Testis (tissue), 3 donors: ENCODE measurements around the gene CLN5. TPM values are rescaled to one million over a fixed set of nuclear protein-coding genes. Genes with fewer than 3 reads are reported as not detected.

ENCODE experiments used
- DNase-seq: peaks from one replicate; pipeline ENCODE4 v3.0.0-alpha.2; 2019
- H3K27ac ChIP-seq, 2 donors: fragments of 200-600 bp; sonication (generic); one replicate each; pipeline ENCODE4 v1.5.1; 2019
- H3K27me3 ChIP-seq: fragments of 200-600 bp; sonication (generic); one replicate; pipeline ENCODE4 v1.5.1; 2019
- H3K36me3 ChIP-seq: fragments of 200-600 bp; sonication (generic); one replicate; pipeline ENCODE4 v1.5.1; 2017; ENCODE audit warnings: low read depth; ENCODE audit errors: missing control alignments
- H3K4me1 ChIP-seq: fragments of 200-600 bp; sonication (generic); one replicate; pipeline ENCODE4 v1.5.1; 2019
- H3K4me3 ChIP-seq, 2 donors: fragments of 200-600 bp; sonication (generic); one replicate each; pipeline ENCODE4 v1.5.1; 2017 to 2019
- H3K9me3 ChIP-seq: fragments of 200-600 bp; sonication (generic); one replicate; pipeline ENCODE4 v1.5.1; 2017
- POLR2A ChIP-seq: fragments of 450-650 bp; IDR thresholded peaks from one replicate; pipeline ENCODE4 v1.6.1; 2017; ENCODE audit warnings: antibody characterized with exemption, mild to moderate bottlenecking, moderate library complexity
- WGBS, 2 donors: methylation state at CpG; one replicate each; pipeline ENCODE4 v1.1.5; 2018; 5-methylcytosine and 5-hydroxymethylcytosine counted together
- intact Hi-C: fragments of 100-400 bp; cut with DNase I; formaldehyde crosslinking; loops from one replicate; pipeline ENCODE4 v1.15.1; 2023; ENCODE audit warnings: low total_unique reads
- polyA plus RNA-seq: library from polyadenylated mRNA; stranded (reverse); fragments of 350-450 nt; fragmentation: Illumina TruSeq; extraction: RNeasy Lipid Tissue Mini Kit (QIAGEN cat#74804); gene quantifications from one replicate; pipeline ENCODE4 v1.2.3, GENCODE V29; 2014; ENCODE audit warnings: low read depth, low replicate concordance; ENCODE audit not compliant: insufficient read depth
- total RNA-seq, 2 donors: library from RNA; depleted of rRNA; stranded (reverse); fragments of >200 nt; gene quantifications; one replicate each; pipeline ENCODE4 v1.2.3, GENCODE V29; 2016
- TF ChIP-seq, protein P1 (sequence below), 3 experiments: fragments of 450-650 bp in 2 of 3; fragments of 200-600 bp in 1 of 3; sonication (generic) in 1 of 3; IDR thresholded peaks; one replicate each; pipeline ENCODE4 v1.5.1; 2016 to 2019; ENCODE audit warnings: antibody characterized with exemption in 3 of 3, mild to moderate bottlenecking in 2 of 3, moderate library complexity in 1 of 3

The CLN5 gene
- total and polyA plus RNA-seq, 3 donors from 2014 or later: 28.1 to 39.2 (median 30.5) TPM

DNA sequence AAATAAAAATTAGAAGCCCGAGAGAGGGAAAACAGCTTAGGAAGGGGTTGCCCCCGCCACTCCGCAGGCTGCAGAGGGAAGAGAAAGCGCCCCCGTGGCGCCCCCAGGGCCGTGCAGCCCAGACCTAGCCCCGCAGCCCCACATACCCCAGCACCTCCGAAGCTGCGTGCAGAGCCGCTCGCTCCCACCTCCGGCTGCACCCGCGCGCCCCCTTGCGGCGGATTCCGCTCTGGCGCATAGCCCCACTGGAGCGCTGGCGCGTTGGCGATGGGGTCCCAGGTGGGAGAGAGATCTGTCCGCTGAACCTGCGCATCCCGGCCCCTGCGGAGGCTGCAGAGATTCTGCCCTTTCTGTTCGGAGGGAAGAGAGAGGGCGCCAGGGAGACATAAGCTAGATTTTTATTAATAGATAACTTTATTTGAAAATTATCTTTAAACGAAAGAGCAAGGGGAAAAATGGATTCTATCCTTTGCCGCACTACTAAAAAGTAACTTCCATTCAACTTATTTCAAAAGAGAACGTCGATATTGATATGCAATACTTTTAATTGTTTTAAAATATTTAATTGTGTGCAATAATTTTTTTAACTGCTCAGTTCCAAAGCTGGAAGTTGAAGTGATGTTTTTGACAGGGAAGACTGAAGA is 11.7 kb upstream of the CLN5 start:
- no peaks in the 10 kb centered on the region for H3K9me3 ChIP-seq
- H3K4me3 ChIP-seq: peak overlapping the region; percentile 30 to 33
- peak; percentile 88 for DNase-seq
- TF ChIP-seq POLR2A: no peak
- TF ChIP-seq, protein P1, sequence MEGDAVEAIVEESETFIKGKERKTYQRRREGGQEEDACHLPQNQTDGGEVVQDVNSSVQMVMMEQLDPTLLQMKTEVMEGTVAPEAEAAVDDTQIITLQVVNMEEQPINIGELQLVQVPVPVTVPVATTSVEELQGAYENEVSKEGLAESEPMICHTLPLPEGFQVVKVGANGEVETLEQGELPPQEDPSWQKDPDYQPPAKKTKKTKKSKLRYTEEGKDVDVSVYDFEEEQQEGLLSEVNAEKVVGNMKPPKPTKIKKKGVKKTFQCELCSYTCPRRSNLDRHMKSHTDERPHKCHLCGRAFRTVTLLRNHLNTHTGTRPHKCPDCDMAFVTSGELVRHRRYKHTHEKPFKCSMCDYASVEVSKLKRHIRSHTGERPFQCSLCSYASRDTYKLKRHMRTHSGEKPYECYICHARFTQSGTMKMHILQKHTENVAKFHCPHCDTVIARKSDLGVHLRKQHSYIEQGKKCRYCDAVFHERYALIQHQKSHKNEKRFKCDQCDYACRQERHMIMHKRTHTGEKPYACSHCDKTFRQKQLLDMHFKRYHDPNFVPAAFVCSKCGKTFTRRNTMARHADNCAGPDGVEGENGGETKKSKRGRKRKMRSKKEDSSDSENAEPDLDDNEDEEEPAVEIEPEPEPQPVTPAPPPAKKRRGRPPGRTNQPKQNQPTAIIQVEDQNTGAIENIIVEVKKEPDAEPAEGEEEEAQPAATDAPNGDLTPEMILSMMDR (IDR thresholded peaks at IDR 0.05): peak; percentile 84 to 97 (median 85)
- H3K27ac ChIP-seq: no peak overlapping the region
- no peaks in the 10 kb centered on the region for H3K4me1 ChIP-seq
- intact Hi-C loops: no loop called here
- no peaks in the 10 kb centered on the region for H3K27me3 ChIP-seq
- 2 to 3% methylated on average over 34 of the region's 34 CpGs for WGBS, 2 donors
- no peaks in the 10 kb centered on the region for H3K36me3 ChIP-seq

DNA sequence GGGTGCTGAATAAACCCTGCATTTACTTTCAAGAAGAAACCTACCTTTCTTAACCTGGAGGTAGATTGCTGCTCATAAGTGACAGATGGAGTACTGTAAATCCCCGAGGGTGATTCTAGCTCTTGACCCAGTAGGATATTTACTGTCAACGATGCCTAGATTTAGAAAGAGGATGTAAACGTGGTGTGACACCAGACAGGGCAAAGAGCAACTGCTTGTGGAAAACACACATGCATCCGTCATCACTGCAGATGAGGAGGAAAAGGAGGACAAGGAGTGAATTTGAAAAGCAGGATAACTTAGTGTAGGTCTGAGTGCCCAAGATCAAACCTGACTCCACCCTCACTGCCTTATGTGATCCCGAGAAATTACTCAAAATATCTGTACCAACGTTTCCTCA is 9.8 kb upstream of the CLN5 start:
- 72 to 85% methylated on average over 6 of the region's 6 CpGs for whole genome bisulfite sequencing, 2 donors
- no peak for DNase-seq
- Histone ChIP-seq H3K27ac (no peak overlapping the region), H3K9me3 (no peaks in the 10 kb centered on the region), H3K4me1 (no peaks in the 10 kb centered on the region), H3K4me3 (no peak overlapping the region), H3K27me3 (no peaks in the 10 kb centered on the region), H3K36me3 (no peaks in the 10 kb centered on the region)
- TF ChIP-seq, protein P1 (IDR thresholded peaks at IDR 0.05): no peak
- no peak for TF ChIP-seq POLR2A
- intact Hi-C loops: no loop called here

DNA sequence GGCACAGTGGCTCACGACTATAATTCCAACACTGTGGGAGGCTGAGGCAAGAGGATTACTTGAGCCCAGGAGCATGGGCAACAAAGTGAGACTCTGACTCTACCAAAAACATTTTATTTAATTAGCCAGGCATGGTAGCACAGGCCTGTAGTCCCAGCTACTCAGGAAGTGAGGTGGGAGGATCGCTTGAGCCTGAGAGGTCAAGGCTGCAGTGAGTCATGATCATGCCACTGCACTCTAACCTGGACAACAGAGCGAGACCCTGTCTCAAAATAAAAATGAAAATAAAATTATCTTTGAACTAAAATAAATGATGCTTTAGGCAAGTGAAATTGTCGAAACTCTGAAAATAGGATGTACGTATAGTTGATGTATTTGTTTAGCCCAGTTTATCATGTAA is 8.2 kb upstream of the CLN5 start:
- intact Hi-C loops: no loop called here
- H3K4me3 ChIP-seq: no peak overlapping the region
- no peaks in the 10 kb centered on the region for H3K27me3 ChIP-seq
- no peaks in the 10 kb centered on the region for H3K4me1 ChIP-seq
- no peaks in the 10 kb centered on the region for H3K36me3 ChIP-seq
- TF ChIP-seq, protein P1 (IDR thresholded peaks at IDR 0.05): no peak
- TF ChIP-seq POLR2A: no peak
- 72 to 83% methylated on average over 5 of the region's 5 CpGs for WGBS, 2 donors
- no peak overlapping the region for H3K27ac ChIP-seq
- no peaks in the 10 kb centered on the region for H3K9me3 ChIP-seq
- DNase-seq: no peak

DNA sequence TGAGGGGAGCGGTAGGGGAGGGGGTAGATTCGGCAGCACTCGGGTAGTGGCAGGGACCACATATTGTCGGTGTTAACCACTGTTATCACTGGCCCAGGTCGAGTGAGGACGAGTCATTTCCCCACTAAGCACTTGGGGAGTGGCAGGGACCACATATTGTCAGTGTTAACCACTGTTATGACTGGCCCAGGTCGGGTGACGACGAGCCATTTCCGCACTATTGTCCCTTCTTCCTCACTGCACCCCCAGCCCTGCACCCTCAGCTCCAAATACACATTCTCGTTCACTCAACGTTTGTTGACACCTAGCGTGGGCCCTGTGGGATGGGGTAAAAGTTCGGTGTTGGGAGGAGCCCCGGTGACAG is 467 bp upstream of the CLN5 start:
- Histone ChIP-seq H3K27me3 (no peaks in the 10 kb centered on the region), H3K4me3 (peak overlapping the region; percentile 95), H3K27ac (peak overlapping the region; percentile 95 to 98), H3K9me3 (no peaks in the 10 kb centered on the region), H3K36me3 (no peaks in the 10 kb centered on the region), H3K4me1 (peaks cover 14% of the 10 kb centered on the region)
- 18 to 26% methylated on average over 15 of the region's 15 CpGs for WGBS, 2 donors
- intact Hi-C loops: no loop called here
- DNase-seq: peak; percentile 34
- TF ChIP-seq, protein P1 (IDR thresholded peaks at IDR 0.05): no peak
- no peak for TF ChIP-seq POLR2A

DNA sequence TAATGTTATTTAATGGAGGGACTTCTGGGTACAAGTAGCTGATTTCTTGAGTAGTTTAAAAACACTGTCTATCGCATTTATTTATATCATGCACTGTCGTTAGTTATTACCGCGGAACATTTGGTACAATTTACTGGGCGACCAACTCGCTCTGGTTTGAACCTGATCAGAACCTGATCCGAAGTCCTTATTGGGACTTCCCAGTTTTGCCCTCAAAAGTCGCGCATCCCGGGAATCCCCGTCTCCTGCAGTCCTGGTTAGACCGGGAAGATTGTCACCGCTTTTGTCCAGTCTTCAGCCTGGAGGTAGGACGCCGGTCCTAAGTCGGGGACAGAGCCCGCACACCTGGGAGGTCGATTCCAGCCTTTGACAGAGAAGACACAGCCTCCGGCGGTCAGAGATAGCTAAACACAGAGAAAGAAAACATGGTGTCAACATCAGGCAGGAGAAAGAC is 694 bp downstream of the CLN5 start:
- Histone ChIP-seq H3K27ac (peak overlapping the region; percentile 95 to 98), H3K36me3 (no peaks in the 10 kb centered on the region), H3K4me1 (peaks cover 14% of the 10 kb centered on the region), H3K4me3 (peak overlapping the region; percentile 95), H3K27me3 (no peaks in the 10 kb centered on the region), H3K9me3 (no peaks in the 10 kb centered on the region)
- DNase-seq: peak; percentile 60
- TF ChIP-seq POLR2A: no peak
- TF ChIP-seq, protein P1 (IDR thresholded peaks at IDR 0.05): no peak
- WGBS, 2 donors: 0 to 1% methylated on average over 20 of the region's 20 CpGs
- intact Hi-C loops: no loop called here
